ENCODE results near the gene OR52L1.

OR52L1 gene

GRCh38 chr11:5938603-5938965 lies 48.2 kb downstream of the OR52L1 start:
- Histone ChIP-seq H3K27me3 (ENCODE audit: control insufficient read depth, insufficient read depth, low read length) (no peaks in the 10 kb centered on the region), H3K9me3 (ENCODE audit: control insufficient read depth, low read depth, low read length) (no peaks in the 10 kb centered on the region), H3K9ac (ENCODE audit: low read length) (no peak overlapping the region), H3K4me1 (ENCODE audit: control insufficient read depth, low read depth, low read length) (no peaks in the 10 kb centered on the region), H3K27ac (ENCODE audit: low read length) (no peak overlapping the region), H3K36me3 (ENCODE audit: control insufficient read depth, low read depth, low read length) (no peaks in the 10 kb centered on the region), H3K4me3 (ENCODE audit: low read length) (no peak overlapping the region)

- Histone ChIP-seq H3K4me1 (ENCODE audit: control insufficient read depth, low read depth, low read length) (no peaks in the 10 kb centered on the region), H3K9ac (ENCODE audit: low read length) (no peak overlapping the region), H3K9me3 (ENCODE audit: control insufficient read depth, low read depth, low read length) (no peaks in the 10 kb centered on the region), H3K27ac (ENCODE audit: low read length) (no peak overlapping the region), H3K36me3 (ENCODE audit: control insufficient read depth, low read depth, low read length) (no peaks in the 10 kb centered on the region), H3K27me3 (ENCODE audit: control insufficient read depth, insufficient read depth, low read length) (no peaks in the 10 kb centered on the region), H3K4me3 (ENCODE audit: low read length) (no peak overlapping the region)
These were observed 48.8 kb downstream of the OR52L1 start for GRCh38 chr11:5937868-5938602.
